GM21526 (cell line): ENCODE data around the gene DPP9.

Experiments used
- ATAC-seq: cut with Tn5 transposase; IDR thresholded peaks from one replicate; pipeline ENCODE4 v1.9.1; 2021; ENCODE audit warnings: moderate library complexity; ENCODE audit not compliant: unreplicated experiment, low FRiP score

Gene DPP9

DNA sequence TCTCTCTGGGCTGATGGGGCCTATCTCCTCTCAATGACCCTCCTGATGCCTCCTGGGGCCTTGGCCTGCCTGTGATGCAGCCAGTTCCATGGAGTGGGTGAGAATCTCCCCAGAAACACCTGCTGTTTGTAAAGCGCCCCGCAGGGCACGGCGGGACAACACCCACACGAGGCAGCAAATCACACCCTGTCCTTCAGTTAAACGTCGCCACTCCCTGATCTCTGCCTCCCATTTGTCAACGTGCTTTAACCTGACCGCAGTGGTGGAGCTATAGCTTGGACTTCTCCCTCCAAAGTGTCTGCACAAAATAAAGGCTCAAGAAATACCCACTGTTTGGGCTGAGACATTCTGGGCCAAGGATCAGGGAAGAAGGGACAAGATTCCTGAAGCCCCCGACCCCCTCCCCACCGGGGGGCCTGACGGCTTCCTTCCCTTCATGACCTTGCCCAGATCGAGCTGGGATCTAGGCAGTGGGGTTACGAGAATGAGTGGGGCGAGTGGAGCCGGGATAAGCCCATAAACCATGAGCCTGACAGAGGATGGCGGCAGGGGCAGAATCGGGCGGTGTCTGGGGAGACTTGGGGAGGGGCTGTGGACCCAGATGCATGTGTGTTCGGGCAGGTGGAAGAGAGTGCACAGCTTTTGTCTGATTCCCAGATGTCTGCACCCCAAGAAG, 61.5 kb downstream of the DPP9 start:
- no peak for ATAC-seq

DNA sequence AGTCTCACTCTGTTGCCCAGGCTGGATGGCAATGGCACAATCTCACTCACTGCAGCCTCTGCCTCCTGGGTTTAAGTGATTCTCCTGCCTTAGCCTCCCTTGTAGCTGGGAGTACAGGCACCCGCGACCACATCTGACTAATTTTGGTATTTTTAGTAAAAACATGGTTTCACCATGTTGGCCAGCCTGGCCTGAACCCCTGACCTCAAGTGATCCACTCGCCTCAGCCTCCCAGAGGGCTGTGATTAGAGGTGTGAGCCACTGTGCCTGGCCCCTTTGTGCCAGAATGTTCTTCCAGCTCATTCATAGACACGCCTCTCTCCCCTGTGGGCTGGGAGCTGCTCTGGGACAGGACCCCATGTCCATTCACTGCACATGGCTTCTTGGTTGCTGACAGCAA, 62.6 kb downstream of the DPP9 start:
- ATAC-seq = no peak

DNA sequence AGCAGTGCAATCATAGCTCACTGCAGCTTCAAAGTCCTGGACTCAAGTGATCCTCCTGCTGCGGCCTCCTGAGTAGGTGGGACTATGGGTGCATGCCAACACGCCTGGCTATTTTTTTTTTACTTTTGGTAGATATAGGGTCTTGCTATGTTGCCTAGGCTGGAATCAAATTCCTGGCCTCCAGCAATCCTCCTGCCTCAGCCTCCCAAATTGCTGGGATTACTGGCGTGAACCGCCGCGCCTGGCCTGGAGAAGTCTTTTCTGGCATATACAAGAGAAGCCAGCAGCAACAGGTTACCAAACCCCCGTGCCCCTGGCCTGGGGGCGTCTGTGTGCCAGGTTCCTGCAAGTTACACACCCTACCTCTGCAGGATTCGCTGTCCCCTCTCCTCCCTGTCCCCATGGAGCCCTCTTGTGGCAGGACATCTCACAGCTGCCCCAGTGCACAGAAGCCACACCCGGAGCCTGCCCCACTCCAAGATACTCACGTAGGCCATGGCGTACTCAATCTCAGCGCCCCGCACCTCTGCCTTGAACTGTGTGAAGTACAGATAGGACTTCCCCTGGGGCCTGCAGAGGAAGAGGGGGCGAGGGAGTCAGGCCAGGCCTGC, 63.4 kb downstream of the DPP9 start:
- no peak for ATAC-seq

DNA sequence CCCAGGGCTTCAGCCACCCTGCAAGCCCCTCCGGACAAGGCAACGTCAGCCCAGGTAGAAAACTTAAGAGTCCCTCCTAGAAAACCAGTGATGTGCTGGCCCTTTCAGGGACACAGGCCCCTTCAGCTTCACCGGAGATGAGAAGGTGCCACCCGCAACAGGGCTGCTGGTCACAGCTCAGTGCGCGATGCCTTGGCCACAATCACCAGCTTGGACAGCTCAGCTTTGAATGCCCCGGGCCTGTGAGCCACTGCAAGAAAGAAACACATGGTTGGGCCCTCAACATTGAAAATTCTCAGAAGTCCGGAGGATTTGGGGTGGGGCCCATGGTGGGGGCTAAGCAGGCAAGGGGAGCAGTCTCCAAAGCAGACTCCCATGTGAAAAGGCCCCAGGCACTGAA, 65.8 kb downstream of the DPP9 start:
- no peak for ATAC-seq

DNA sequence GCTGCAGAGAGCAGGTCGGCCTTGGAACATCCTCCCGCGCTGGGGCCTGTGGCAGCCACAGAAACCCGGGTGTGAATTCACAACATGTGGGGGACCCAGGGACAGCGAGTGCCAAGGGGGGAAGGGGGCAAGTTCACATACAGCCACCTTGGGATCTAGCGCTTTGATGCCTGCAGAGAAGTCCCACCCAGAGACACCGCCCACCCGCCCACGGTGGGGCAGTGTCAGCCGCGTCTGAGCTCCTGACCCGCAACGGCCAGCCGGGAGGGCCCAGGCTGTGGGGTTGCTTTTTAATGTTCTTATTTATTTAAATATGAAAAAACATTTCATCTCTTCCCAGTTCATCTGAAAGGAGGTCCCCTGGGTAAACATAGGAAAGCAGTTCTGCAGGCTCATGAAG, 66.4 kb downstream of the DPP9 start:
- ATAC-seq = no peak

DNA sequence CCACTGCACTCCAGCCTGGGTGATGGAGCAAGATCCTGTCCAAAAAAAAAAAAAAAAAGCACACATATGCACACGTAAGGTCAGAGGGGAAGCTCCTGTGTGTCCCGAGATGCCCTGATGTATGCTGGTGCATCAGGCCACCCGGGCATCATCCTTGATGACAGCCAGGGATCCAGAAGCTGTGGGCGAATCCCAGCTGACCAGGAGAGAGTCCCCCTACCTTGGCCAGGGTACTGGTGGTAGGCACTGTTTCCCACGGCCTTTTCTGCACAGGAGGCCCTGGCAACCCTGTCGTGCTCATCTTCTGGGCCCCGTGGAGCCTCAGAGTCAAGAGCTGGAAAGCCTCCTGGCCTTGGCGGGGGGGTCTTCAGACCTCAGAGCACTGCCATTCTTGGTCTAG, 67.5 kb downstream of the DPP9 start:
- no peak for ATAC-seq

DNA sequence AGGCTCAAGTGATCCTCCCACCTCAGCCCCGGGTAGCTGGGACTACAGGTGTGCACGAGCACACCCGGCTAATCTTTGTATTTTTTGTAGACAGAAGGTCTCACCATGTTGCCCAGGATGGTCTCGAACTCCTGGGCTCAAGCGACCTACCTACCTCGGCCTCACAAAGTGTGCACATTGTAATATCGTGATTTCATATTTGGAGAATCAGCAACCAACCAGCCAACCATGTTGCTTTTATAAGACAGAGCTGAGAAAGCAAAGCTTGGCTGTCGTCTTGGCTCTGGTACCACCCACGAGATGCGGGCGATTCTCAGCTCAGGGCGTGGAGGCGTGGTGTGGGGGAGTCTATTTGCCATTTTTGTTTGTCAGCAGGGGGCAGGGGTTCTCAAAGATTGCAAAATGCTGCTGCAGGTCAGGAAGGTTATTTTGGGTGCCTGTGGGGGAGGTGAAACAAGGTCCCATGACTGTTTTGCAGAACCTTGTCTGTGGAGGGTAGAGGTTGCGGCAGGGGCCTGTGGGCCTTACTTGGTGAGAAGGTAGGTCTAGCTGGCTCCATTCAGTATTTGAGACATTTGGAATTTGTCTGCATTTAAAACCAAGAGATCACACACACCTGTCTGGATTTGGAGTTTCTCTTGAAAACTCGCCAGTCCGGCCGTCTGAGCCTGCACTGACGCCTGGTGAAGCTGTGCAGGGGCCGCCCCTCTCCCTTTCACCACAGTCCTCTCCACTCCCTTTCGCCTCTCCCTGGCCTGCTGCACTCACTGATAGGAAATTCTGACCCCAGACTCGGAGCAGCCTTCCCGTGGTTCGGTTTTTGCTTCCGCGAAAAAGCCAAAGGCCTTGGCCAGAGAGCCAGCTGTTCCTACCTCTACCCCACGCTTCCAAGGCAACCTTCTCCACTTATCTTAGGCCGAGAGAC, 68.9 kb downstream of the DPP9 start:
- no peak for ATAC-seq

DNA sequence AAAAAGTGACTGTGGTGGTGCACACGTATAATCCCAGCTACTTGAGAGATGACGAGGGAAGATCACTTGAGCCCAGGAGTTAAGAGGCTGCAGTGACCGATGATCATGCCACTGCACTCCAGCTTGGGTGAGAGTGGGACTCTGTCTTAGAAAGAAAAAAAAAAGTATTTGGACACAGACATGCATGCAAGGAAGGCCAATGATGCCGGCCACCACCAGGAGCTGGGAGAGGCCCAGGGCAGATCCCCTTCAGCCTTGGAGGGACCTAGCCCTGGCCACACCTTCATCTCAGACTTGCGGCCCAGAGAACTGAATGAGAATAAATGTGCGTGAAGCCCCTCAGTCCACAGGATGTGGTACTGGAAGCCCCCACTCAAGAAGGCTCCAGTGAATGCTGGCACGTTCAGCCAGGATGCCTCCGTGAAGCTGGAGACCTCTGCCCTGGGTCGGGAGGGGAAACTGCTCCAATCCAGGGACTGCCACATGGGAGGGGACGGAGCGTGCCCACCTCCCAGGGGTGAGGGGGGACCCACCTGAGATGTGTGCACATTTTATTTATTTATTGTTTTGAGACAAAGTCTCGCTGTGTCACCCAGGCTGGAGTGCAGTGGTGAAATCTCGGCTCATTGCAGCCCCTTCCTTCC, 69.7 kb downstream of the DPP9 start:
- ATAC-seq = no peak

DNA sequence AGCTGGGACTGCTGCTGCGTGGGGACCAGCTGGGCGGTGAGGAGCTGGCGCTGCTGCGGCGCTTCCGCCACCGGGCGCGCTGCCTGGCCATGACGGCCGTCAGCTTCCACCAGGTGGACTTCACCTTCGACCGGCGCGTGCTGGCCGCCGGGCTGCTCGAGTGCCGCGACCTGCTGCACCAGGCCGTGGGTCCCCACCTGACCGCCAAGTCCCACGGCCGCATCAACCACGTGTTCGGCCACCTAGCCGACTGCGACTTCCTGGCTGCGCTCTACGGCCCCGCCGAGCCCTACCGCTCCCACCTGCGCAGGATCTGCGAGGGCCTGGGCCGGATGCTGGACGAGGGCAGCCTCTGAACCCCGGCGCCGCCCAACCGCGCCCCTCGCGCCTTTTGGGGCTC, 71.6 kb downstream of the DPP9 start:
- no peak for ATAC-seq

DNA sequence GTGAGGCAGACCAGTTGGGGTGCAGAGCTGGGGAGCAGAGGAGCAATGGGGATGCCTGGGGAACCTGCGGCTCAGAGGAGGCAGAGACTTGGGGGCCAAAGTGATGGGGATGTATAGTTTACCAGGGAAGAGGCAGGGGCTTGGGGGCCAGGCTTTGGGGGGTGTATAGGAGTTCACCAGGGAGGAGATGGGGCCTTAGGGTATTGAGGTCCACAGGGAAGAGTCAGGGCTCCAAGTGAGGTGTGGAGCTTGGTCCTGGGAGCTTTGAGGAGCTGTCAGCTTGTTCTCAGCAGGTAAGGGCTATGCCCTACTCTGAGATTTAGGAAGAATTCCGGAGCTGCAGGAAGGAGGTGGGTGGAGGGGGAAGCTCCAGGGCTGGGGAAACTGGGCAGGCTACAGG, 73.5 kb downstream of the DPP9 start:
- ATAC-seq = no peak

DNA sequence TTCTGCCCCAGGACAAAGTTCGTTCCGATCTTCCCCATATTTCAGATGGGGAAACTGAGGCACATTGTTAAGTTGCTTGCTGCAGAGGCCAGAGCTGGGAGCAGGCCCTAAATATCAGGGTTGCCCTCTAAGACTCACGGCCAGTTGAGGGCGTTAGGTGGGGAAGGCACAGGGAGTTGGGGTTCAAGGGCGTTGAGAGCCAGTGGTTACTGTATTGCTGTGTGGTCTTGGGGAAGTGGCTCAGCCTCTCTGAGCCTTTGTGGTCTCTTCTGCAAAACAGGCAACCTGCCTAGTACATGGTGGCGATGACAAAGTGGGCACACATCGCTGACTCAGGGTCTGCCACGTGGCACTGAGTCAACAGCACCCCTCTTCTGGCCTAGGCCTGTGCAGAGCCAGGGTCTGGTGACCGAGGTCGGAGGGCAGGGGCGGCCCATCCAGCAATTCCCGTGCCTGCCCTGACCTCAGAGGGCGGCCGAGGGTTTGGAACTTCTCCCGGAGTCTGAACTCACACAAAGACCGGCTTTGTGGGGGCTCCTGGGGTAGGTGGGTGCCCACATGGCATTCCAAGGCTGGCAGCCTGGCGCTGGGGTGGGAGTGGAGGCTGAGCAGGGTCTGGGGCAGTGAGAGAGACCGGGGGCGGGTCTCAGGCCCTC, 74.1 kb downstream of the DPP9 start:
- ATAC-seq = no peak

DNA sequence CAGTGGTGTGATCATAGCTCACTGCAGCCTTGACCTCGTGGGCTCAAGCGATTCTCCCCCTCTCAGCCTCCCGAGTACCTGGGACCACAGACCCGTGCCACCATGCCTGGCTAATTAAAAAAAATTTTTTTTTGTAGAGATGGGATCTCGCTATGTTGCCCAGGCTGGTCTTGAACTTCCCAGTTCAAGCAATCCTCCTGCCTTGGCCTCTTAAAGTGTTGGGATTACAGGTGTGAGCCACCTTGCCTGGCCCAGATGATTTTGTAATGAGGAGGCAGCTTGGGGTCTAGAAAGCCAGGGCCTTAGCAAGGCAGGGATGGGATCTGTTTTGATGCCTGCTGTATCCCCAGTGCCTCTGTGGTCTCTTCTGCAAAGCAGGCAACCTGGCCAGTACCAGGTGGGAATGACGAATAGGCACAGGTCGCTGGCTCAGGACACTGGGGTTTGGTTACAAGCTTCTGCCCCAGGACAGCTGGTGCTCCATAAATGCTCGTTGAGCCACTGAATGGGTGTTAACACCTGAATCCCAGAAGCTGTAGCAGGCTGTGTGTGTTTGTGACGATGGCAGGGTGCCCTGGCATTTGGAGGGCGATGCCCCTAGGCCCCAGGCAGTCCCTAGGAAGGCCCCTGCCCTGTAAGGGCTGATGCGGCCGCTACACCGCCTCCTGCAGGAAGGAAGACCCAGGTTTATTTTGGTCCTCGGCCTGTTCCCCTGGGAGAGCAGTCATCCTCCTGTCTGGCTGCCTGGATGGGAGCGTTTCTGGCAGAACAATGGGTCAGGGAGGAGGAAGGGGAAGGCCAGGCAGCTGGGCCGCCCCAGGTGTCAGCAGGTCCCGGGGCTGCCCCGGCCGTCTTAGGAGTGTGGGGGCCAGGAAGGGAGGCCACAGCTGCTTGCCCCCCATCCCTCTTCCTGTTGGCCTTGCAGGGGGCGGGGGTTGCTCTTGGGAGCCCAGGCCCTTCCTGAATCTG, 75.7 kb downstream of the DPP9 start:
- ATAC-seq = no peak

DNA sequence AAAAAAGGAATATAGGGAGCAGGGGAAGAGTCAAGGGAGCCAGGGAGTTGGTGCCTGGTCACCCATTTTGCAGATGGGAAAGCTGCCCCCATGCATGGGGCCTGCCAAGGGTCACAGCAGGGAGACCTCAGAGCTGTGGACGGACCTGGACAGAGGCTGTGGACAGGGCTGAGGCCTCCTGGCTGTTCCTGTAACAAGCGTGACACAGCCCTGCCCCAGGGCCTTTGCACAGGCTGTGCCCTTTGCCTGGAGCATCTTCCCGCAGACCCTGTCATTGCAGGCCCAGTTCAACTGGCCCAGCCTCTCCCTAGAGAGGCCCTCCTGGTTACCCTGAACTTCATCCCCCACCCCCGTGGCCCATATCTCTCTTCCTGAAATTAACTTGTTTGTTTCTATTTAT, 77.9 kb downstream of the DPP9 start:
- no peak for ATAC-seq

DNA sequence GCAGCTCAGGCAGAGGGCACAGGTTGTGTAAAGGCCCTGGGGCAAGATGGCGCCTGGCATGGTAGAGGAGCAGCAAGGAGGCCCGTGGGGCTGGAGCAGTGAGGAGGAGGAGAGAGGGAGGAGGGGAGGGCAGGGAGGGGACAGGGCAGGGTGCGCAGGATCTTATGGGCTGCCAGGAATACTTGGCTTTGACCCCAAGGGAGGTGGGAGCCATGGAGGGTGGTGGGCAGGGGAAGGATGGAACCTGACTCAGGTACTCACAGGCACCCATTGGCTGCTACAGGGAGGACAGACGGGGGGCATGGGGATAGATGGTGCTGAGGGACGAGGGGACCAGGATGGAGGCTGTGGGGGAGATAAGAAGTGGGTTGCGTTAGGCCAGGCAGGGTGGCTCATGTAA, 81.0 kb downstream of the DPP9 start:
- no peak for ATAC-seq

DNA sequence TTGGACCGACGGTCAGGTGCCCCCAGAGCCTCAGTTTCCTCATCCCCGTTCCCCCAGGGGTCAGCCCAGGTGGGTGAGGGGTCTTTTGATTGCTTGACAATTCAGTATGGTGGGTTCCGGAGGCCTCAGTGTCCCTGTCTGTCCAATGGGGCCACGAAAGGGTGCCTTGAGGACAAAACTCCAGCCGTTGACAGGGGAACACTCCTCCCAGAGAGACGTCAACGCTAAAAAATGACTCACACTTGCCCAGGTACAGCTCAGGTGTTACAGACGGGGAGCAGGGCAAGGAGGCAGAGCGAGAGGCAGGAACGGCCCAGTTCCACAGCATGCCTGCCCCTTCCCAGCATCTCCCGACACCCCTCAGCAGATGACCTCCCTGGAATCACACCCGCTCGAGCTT, 82.5 kb downstream of the DPP9 start:
- no peak for ATAC-seq

DNA sequence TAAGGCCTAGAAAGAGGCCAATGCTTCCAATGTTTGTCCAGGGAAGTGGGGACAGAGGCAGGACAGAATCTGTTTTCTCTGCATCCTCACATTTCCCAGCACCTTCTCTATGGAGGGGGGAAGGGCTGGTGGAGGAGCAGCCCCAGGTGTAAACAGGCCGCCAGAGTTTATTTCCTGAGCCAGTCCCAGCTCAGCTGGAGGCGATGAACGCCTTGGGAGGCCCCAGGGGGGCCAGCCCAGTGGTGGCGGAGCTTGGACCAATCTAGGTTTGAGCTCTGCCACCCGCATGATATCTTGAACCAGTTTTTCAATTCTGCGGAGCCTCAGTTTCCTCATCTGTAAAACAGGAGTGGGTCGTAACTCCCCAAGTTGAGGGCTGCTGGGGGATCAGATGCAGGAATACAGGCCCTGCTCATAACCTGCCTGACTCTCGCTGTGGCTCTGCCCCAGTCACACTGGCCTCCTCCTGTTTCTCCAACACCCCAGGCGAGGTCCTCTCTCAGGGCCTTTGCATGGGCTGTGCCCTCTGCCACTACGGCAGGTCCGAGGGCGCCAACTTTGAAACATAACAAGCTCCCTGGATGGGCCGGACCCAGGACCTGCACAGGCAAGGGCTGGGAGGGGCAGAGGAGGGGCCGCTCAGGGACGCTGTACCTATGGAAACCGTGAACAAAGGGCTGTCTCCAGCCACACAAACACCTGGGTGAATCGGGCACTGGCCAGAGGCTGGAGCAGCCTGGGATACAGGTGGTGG, 83.2 kb downstream of the DPP9 start:
- no peak for ATAC-seq

DNA sequence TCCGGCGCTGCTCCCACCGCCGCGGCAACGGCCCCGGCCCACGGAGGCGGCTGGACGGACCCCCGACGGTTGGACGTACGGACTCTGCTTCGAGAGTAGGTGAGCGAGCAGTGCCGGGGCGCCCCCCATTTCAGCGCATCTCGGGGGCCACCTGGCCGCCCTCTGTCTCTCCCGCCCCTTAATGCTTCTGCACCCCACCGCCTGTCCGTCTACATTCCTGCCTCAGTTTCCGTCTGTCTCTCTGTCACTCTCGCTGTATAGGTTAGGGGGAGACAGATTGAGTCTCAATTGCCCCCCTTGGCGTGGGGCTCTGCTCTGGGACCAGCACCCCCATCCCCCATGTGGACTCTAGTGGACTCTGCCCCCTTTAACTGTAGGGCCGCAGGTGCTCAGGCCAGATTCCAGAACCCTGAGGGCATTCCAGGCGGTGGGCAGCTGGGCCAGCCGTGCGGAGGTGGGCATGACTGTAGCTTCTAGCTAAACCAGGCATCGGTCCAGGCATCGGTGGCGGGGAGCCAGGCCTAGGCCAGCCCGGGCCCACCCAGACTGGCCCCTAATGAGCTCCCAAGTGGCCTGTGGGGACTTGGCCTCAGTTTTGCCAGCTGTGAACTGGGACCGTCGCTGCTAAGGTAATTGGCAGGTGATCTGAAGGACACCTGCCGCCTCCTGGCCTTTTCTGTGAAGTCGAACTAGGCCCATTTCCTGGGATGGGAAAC, 84.0 kb downstream of the DPP9 start:
- peak; percentile 8 for ATAC-seq

DNA sequence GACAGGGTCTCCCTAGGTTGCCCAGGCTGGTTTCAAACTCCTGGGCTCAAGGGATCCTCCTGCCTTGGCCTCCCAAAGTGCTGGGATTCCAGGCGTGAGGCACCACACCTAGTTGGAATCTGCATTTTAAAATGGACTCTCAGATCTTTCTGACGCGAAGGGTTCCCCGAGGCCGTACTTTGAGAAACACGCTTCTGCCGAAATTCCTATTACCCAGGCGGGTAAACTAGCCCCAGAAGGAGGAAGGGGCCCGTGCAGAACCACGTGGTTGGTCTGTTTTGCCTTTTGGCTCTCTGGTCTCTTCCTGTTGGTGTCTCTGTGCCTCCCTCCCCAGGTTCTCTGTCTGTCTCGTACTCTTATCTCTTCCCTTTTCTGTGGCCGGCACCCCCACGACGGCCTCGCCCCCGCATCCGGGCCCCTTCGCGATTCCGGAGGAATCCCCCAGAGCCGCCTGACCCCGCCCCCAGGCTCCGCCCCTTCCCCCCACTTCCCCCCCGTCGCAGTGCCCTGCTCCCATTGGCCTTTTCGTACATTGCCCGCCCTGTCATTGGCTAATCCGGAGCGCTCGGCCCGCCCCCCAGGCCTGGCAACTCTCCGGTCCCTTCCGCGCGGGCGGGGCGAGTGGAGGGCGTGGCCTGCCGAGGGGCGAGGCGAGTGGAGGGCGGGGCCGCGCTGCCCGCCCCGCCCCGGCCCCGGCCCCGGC, 84.7 kb downstream of the DPP9 start, which contains the start of gene TNFAIP8L1:
Gene TNFAIP8L1 (plus strand): TSS at position 689 of the 703 bp plus-strand sequence. CDS start 12,354 bp downstream, outside the sequence.
- peak; percentile 68 for ATAC-seq
